Adipose tissue (tissue), 3 donors: ENCODE results near the gene PARK7. TPM values are rescaled to one million over a fixed set of nuclear protein-coding genes. Genes with fewer than 3 reads are reported as not detected.

Experiments
- H3K27ac ChIP-seq: one replicate; pipeline ENCODE4 v1.5.1; 2013; ENCODE audit warnings: low read depth, low read length
- WGBS, 3 donors: extraction: QIAGEN DNeasy Blood & Tissue Kit; methylation state at CpG; one replicate each; pipeline ENCODE4 v1.1.7; 2013; 5-methylcytosine and 5-hydroxymethylcytosine counted together
- polyA plus RNA-seq, 3 donors: library from polyadenylated mRNA; stranded (reverse); fragments of 200-250 nt; gene quantifications; one replicate each; pipeline ENCODE4 v1.2.3, GENCODE V29; 2013
- donor health status: healthy with polysubstance abuse.
- donor health status: Bipolar disorder and iron deficiency.
- donor health status: healthy.

Gene PARK7
- polyA plus RNA-seq, 3 donors, result 173 to 397 (median 342) TPM

DNA sequence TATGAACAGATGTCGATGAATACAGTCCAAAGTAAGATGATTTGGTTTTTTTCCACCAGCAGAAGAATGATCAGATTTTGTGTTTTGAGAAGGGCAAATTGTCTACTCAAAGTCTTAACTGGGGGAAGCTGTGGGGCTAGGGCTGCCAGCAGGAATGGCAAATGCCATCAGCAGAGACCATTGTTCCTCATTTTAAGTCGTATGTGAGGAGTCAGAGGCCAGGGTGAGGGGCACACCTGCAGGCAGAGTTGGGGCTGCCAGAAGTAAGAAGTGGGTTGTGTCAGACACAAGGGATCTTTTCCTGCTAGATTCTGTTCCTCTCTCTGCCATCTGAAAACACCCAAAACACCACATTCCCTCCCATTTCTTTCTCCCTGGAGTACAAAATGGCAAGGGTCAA, 8.7 kb downstream of the PARK7 start:
- H3K27ac ChIP-seq, result no peak overlapping the region
- 59 to 77% (median 70%) methylated on average over 2 of the region's 2 CpGs for WGBS, 3 donors

DNA sequence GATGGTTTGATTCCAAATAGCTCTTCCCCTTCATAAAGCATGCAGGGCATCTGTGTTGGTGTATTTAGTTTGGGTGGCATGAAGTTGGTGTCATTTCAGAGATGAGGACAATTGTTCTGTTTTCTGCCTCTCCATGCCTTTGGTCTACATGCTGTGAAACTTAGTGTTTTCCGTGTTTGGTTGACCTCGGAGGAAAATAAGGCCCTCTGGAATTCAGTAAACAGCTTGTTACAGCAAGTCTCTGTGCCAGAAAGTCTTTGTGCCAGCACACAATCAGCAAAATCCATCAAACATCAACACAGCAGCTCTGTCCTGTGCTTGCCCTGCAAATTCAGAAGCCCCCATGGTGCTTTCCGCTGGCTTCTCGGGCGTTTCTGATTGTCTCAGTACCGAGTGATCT, 9.5 kb downstream of the PARK7 start:
- WGBS, 3 donors, result 77 to 87% (median 86%) methylated on average over 6 of the region's 6 CpGs
- H3K27ac ChIP-seq, result no peak overlapping the region

DNA sequence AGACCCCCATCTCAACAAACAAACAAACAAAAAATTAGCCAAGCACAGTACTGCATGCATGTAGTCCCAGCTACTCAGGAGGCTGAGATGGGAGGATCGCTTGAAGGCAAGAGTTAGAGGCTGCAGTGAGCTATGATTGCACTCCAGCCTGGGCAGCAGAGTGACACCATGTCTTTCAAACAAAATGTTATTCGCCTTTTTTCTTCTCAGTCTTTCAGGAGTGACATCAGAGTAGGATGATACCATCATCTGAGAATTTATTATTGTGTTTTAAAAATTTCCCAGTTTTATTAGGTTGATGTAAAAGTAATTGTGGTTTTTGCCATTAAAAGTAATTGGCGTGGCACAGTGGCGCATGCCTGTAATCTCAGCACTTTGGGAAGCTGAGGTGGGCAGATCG, 10.8 kb downstream of the PARK7 start:
- no peak overlapping the region for H3K27ac ChIP-seq
- 95 to 97% (median 97%) methylated on average over 5 of the region's 5 CpGs for WGBS, 3 donors

DNA sequence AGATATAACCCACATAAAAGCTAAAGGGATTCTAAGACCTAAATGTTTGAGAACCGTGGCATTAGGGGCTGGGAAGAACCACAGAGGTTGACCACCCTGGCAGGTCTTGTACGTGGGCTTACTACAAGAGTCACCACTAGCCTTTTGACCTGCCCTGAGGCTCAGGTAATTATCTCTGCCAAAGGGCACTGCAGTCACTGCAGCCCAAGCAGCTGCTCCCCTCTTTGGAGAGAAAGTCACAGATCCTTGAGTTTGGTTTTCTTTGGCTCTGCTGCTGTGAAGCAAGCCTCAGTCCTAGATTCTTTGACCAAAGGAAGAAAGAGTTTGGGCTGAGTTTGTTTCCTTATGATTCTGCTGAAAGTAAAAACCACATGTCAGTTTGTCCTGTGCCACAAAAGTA, 11.6 kb downstream of the PARK7 start:
- WGBS, 3 donors, result 92 to 96% (median 95%) methylated on average over 2 of the region's 2 CpGs
- no peak overlapping the region for H3K27ac ChIP-seq

DNA sequence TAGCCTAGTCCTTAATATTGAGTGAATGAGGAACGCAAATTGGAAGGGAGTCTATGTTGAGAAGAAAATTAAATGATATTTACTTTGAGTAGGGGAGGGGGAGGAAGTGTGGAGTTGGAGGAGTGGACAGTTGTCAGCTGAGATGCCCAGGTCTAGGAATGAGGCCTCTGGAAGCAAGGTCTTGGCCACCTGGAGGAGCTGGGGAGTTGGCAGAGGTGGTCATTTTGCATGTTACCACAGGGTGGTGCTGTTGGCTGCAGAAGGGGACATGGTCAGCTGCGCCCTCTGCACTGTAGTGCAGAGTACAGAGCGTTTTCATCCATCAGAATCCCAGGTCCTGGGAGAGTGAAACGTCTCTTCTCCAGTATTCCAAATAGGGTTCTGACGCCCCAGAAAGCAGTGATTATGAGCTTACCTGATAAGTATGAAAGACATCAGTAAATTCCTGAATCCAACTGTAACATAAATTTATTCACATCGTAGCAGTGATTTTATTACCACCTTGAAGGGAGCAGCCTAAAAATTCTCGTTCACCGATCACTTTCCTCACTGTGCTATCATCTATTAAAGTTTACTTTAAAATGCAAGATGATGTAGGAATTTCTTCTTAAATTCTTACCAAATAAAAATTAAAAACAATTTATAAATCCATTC, 13.8 kb downstream of the PARK7 start:
- no peak overlapping the region for H3K27ac ChIP-seq
- WGBS, 3 donors, result 57 to 76% (median 68%) methylated on average over 8 of the region's 8 CpGs

GRCh38 chr1:7980984-7981383, 19.5 kb downstream of the PARK7 start:
- 89 to 91% (median 90%) methylated on average over 7 of the region's 7 CpGs for WGBS, 3 donors
- no peak overlapping the region for H3K27ac ChIP-seq

DNA sequence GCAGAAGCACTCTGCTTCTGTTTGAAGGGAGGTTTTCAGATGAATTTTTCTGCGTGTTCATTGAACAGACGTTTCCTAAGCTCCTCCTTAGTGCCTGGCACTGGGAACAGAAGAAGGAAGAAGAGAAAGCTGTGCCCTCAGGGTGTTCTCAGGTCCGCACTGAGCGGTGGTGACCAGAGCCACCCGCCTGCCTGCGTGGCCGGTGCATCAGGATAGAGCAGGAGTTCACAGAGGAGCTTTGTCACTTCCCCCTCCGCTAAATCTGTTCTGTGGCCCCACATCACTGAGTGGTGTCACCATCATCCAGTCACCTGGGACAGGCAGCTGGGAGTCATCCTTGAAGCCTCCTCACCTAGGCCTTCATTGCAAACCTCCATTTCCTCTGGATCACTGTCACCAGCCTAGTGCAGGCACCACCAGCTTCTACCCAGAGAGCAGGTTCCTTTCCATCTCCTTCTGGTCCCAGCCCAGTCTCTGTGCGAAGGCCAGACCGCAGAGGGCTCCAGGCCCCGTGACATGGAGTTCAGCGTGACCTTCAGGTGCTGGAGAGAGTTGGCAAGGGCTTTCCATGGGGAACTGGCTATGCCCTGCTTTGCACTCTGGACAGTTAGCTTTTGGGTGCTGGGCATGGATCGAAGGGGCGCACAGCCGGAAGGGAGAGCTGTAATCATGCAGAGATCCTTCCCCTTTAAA, 21.7 kb downstream of the PARK7 start:
- no peak overlapping the region for H3K27ac ChIP-seq
- WGBS, 3 donors, result 87 to 95% (median 93%) methylated on average over 15 of the region's 15 CpGs

GRCh38 chr1:7984811-7985210, 23.3 kb downstream of the PARK7 start:
- no peak overlapping the region for H3K27ac ChIP-seq
- 89 to 94% (median 93%) methylated on average over 15 of the region's 15 CpGs for WGBS, 3 donors

GRCh38 chr1:7985851-7986612, 24.5 kb downstream of the PARK7 start:
- no peak overlapping the region for H3K27ac ChIP-seq
- 81 to 89% (median 85%) methylated on average over 15 of the region's 15 CpGs for WGBS, 3 donors

DNA sequence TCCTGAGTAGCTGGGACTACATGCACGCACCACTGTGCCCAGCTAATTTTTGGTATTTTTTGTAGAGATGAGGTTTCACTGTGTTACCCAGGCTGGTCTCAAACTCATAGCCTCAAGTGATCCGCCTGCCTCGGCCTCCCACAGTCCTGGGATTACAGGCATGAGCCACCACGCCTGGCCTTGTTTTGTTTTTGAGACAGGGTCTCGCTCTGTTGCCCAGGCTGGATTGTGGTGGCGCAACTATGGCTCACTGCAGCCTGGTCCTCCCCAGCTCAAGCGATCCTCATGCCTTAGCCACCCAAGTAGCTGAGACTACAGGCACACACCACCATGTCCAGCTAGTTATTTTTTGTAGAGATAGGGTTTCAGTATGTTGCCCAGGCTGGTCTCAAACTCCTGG, 26.0 kb downstream of the PARK7 start:
- no peak overlapping the region for H3K27ac ChIP-seq

GRCh38 chr1:7988576-7988975, 27.1 kb downstream of the PARK7 start:
- H3K27ac ChIP-seq, result no peak overlapping the region
- 82 to 85% (median 84%) methylated on average over 1 of the region's 1 CpG for WGBS, 3 donors

More for the DNA sequence above, 26.0 kb downstream of the PARK7 start:
- WGBS, 3 donors, result 89 to 97% (median 97%) methylated on average over 7 of the region's 7 CpGs

DNA sequence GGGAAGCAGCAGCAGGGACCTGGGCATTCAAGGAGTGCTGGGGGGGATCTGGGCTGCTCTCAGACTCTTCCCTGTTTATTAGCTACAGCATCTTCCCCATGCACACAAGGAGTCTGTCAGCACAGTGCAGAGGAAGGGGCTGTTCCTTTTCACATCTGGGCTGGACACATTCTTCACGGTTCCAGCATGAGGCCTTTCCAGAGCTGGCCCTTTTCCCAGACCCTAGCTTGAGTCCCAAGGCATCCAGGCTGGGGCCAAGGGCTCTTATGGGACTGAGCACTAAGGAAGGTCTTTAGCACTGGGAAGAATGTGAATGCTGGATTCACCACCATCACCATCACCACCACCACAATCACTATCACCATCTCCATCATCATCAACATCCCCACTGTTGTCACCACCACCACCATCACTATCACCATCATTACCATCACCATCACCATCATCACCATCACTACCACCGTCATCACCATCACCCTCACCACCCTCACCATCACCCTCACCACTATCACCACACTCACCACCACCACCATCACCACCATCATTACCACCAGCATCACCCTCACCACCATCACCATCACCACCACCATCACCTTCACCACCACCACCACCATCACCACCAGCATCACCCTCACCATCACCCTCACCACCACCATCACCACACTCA, 28.4 kb downstream of the PARK7 start:
- H3K27ac ChIP-seq, result no peak overlapping the region
- WGBS, 3 donors, result 58 to 77% (median 68%) methylated on average over 2 of the region's 2 CpGs

- WGBS, 3 donors, result 88 to 94% (median 94%) methylated on average over 18 of the region's 18 CpGs
- no peak overlapping the region for H3K27ac ChIP-seq
These were observed 30.3 kb downstream of the PARK7 start for GRCh38 chr1:7991504-7992440.

DNA sequence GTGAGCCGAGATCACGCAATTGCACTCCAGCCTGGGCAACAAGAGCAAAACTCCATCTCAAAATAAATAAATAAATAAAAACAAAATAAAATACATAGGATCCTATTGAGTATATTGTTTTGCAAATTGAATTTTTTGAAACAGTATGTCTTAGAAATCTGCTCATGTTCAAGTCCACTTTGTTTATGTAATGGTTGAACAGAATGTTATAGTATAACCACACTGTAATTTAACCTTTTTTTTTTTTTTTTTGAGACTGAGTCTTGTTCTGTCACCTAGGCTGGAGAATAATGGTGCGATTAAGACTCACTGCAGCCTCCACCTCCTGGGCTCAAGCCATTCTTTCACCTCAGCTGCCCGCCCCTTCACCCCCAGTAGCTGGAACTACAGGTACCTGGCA, 31.4 kb downstream of the PARK7 start:
- no peak overlapping the region for H3K27ac ChIP-seq
- WGBS, 3 donors, result 91 to 95% (median 95%) methylated on average over 4 of the region's 4 CpGs

DNA sequence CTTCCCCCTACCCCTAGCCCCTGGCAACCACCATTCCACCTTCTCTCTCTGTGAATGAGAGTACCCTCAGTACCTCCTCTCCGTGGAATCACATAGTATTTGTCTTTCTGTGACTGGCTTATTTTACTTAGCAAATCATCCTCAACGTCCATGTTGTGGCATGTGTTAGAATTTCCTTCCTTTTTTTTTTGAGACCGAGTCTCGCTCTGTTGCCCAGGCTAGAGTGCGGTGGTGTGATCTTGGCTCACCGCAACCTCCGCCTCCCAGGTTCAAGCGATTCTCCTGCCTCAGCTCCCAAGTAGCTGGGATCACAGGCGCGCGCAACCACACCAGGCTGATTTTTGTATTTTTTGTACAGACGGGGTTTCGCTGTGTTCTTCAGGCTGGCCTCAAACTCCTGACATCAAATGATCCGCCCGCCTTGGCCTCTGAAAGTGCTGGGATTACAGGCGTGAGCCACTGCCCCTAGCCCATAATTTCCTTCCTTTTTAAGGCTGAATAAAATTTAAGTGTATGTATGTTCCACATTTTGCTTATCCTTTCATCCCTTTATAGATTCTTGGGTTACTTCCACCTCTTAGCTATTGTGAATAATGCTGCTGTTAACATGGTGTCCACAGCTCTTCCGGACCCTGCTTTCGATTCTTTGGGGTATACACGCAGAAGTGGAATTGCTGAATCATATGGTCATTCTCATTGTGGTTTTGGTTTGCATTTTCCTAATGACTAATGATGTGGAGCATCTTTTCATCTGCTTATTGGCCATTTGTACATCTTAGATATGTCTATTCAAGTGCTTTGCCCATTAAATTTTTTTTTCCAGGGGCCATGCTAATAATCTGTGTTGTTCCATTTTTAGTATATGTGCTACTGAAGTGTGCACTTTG, 32.3 kb downstream of the PARK7 start:
- no peak overlapping the region for H3K27ac ChIP-seq
- WGBS, 3 donors, result 83 to 90% (median 84%) methylated on average over 19 of the region's 19 CpGs

DNA sequence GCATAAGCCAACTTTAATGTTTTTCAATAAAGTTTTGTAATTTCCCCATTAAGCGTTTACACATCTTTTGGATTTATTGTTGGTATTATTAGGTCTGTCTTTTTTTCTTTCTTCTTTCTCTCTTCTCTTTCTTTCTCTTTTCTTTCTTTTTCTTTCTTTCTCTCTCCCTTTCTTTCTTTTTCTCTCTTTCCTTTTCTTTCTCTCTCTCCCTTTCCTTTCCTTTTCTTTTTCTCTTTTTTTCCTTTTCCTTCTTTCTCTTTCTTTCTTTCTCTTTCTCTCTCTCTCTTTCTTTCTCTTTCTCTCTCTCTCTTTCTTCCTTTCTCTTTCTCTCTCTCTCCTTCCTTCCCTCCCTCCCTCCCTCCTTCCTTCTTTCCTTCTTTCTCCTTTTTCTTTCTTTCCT, 33.3 kb downstream of the PARK7 start:
- no peak overlapping the region for H3K27ac ChIP-seq
- 93 to 96% (median 93%) methylated on average over 1 of the region's 1 CpG for WGBS, 3 donors

DNA sequence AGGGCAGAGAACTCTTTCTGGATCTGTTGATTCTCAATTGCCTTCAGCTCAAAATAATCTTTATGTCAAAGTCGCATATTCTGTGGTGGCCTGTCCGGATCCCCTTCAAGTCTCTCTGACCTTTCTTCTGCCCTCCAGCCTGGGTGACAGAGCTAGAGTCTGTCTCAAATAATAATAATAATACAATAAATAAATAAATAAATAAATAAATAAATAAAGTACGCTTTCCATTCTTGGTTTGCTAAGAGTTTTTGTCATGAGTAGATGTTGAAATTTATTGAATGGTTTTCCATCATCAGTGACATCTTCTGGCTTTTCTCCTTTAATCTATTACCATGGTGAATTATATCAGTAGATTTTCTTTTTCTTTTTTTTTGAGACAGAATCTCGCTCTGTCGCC, 33.9 kb downstream of the PARK7 start:
- 92 to 98% (median 95%) methylated on average over 5 of the region's 5 CpGs for WGBS, 3 donors
- H3K27ac ChIP-seq, result no peak overlapping the region
